ENCODE results near the gene YRDC. TPM values are rescaled to one million over a fixed set of nuclear protein-coding genes. Genes with fewer than 3 reads are reported as not detected.

Gene YRDC
- total and polyA plus RNA-seq, 2 experiments from 2014 or later = 18.4 to 46.0 TPM

GRCh38 chr1:37809942-37810341 is 1.9 kb upstream of the YRDC start:
- no peaks in the 10 kb centered on the region for H3K9me2 ChIP-seq (ENCODE audit: insufficient read depth)
- H3K4me3 Mint-ChIP-seq = no peak overlapping the region
- peaks cover 21% of the 10 kb centered on the region for H3K36me3 ChIP-seq (ENCODE audit: insufficient read depth)
- H3K4me1 ChIP-seq (ENCODE audit: insufficient read depth) = peaks cover 13% of the 10 kb centered on the region
- DNase-seq (ENCODE audit: low spot score) (no peak), ATAC-seq (no peak)
- H4K20me1 ChIP-seq (replicated peaks; ENCODE audit: insufficient read depth) = peaks cover 27% of the 10 kb centered on the region
- no peak overlapping the region for H3K27ac ChIP-seq (ENCODE audit: low read depth)
- H3K79me2 ChIP-seq (replicated peaks; ENCODE audit: insufficient read depth) = peaks cover 37% of the 10 kb centered on the region
- H3F3A ChIP-seq (replicated peaks; ENCODE audit: low read depth) = peaks cover 14% of the 10 kb centered on the region
- peaks cover 7% of the 10 kb centered on the region for H3K27me3 Mint-ChIP-seq (ENCODE audit: insufficient read depth, low read depth, poor library complexity)
- no peak overlapping the region for H3K4me3 ChIP-seq
- no peak for TF ChIP-seq ZNF114 (CRISPR knock-in tag; IDR thresholded peaks at IDR 0.05)
- TF ChIP-seq JUNB (IDR thresholded peaks at IDR 0.05; ENCODE audit: unreplicated experiment) = no peak
- TF ChIP-seq CREB1 (CRISPR knock-in tag; IDR thresholded peaks at IDR 0.05; ENCODE audit: low read depth) = no peak
- no peak for TF ChIP-seq STAT1 (IDR thresholded peaks at IDR 0.05; ENCODE audit: unreplicated experiment)
- TF ChIP-seq, protein P1, sequence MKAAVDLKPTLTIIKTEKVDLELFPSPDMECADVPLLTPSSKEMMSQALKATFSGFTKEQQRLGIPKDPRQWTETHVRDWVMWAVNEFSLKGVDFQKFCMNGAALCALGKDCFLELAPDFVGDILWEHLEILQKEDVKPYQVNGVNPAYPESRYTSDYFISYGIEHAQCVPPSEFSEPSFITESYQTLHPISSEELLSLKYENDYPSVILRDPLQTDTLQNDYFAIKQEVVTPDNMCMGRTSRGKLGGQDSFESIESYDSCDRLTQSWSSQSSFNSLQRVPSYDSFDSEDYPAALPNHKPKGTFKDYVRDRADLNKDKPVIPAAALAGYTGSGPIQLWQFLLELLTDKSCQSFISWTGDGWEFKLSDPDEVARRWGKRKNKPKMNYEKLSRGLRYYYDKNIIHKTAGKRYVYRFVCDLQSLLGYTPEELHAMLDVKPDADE (IDR thresholded peaks at IDR 0.05) = no peak
- no peak for TF ChIP-seq CTCF (conservative IDR thresholded peaks at IDR 0.05; ENCODE audit: low read depth in 2 of 2)
- no peak for TF ChIP-seq ZNF462 (CRISPR knock-in tag; IDR thresholded peaks at IDR 0.05)
- TF ChIP-seq NANOG (IDR thresholded peaks at IDR 0.05; ENCODE audit: borderline replicate concordance) = no peak
- no peak for TF ChIP-seq POLR2AphosphoS5 (IDR thresholded peaks at IDR 0.05; ENCODE audit: low read depth)
- H3K9me3 Mint-ChIP-seq = no peaks in the 10 kb centered on the region
- H3K4me1 Mint-ChIP-seq = peaks cover 20% of the 10 kb centered on the region
- peaks cover 42% of the 10 kb centered on the region for H3K36me3 Mint-ChIP-seq (ENCODE audit: low read depth)
- H3K27me3 ChIP-seq (ENCODE audit: insufficient read depth) = no peaks in the 10 kb centered on the region
- H2AFZ ChIP-seq = no peak overlapping the region
- no peak overlapping the region for H3K27ac Mint-ChIP-seq
- no peak overlapping the region for H3K4me2 ChIP-seq
